HG02938 (cell line): ENCODE results near the gene RUNX1.
"Not testable (repeated sequence)": the region's sequence is repeated elsewhere in the genome, so short reads cannot be mapped to it uniquely, and the experiment has no call there.

Source experiments
- ATAC-seq: cut with Tn5 transposase; IDR thresholded peaks from one replicate; pipeline ENCODE4 v1.9.1; 2021; ENCODE audit warnings: mild to moderate bottlenecking, moderate library complexity; ENCODE audit not compliant: unreplicated experiment

The RUNX1 gene

GRCh38 chr21:34815831-34816705 is 233.0 kb downstream of the RUNX1 start:
- no peak for ATAC-seq

DNA sequence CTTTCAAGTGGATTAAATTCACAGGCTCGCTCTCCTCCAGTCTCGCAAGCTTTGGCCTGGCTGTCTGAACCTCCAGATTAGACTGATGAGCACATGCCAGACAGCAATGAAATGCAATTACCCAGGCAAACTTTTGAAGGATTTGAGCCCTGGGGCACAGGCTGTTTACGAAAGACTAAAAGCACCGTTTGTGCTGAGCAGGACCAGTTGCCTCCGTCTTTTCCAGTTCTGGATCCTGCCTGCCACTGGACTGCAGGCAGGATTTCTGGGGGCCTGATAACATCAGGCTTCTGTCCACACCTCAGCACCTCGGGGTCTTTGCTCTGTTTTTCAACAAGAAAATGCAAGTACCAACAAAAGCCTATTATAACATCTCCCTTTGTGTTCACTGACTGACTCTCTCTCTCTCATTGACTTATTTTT is 234.6 kb downstream of the RUNX1 start:
- ATAC-seq, result no peak

DNA sequence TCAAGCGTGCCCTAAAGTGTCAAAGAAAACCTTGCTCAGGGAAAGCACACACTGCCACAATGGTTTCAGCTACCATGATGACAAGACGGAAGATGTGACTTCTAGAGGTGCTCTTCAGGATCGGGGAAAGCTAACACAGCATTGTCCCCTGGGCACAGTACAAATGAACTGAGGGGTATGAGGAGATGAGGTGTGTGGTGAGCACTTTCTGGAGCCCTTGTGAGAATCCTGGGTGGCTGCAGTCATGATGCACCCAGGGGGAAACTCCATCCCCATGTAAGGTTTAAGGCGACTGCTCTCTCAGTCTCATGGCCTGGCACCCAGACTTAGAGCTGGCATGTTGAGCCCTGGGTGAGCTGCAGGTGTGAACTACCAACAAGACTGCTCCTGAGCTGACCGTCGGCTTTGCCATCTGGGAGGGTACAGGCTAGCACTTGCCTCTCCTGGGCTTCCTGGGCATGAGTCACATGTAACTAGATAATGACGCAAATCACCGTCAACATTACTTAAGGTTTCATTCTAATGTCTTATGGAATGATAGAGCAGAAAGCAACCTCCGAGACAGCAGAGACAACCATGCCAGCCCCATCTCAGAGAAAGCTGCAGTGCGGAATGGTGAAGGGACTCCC is 235.7 kb downstream of the RUNX1 start:
- no peak for ATAC-seq

DNA sequence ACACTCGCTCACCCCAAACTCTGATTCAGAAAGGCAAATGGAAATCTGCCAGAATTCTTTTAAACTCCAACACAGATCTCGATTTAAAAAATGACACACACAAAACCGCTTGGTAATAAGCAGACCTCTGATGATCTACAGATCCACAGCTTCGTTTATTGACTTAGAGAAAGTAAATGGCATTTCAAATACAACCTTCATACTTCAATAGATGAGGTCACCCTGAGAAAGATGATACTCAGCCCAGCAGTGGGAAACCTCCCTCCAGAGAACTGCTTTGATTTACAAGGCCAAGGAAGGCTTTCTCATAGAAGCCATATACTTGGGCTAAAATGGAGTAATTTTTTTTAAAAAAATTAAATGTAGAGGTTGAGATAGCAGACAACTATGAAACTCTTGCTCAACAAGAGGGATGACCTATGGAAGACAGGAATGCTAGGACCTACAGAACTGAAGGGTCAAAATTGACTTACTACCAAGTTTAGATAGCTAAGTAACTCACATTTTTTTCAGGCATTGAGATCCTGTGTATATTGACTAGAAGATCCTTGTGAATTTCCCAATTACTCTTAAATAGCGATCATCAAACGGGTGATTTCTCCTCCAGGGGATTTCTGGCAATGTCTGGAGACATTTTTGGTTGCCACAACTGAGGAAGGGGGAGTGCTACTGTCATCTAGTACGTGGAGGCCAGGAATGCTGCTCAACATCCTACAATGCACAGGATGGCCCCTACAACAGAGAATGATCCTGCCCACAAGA is 236.4 kb downstream of the RUNX1 start:
- no peak for ATAC-seq

DNA sequence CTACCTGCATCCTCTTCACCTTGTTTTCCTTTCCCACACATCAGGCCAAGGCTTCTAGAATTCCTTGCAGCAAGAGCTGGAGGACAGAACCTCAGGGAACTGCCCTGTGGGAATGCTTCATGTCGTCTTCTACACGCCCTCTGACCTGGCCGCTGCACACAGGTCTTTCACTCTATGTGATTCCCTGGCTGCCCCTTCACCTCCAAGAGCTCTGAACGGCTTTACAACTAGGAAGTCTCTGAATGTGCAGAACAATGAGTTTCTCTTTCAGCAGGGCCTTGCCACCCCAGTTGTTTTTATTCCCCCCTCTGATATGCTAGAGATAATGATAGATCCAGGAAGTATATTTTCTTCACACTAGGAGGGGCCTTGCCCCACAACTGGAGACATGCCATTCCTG is 237.7 kb downstream of the RUNX1 start:
- no peak for ATAC-seq

DNA sequence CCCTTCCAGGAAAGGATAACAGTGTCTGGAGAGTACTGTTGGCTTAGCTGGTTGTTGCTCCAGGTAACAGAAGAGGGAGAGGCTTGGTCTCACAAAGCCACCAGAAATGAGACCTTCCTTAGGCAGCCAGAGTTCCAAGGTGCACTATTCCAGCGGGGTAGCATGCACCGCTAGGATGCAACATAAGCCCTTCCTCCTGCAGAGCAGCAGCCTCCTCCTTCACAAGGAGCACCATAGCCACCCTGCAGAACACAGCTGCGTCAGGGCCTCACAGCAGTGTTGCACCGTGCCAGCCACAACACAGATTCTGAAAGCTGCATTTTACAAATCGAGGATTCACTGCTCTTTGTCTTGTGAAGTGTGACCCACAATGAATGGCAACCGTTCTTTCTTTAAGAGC is 238.3 kb downstream of the RUNX1 start:
- ATAC-seq, result no peak

GRCh38 chr21:34809822-34810221 is 239.3 kb downstream of the RUNX1 start:
- no peak for ATAC-seq

- ATAC-seq, result no peak
Observed at GRCh38 chr21:34808569-34809204, 240.4 kb downstream of the RUNX1 start.

GRCh38 chr21:34807881-34808568 is 241.1 kb downstream of the RUNX1 start:
- ATAC-seq, result no peak

- ATAC-seq, result no peak
Observed at GRCh38 chr21:34807146-34807880, 241.8 kb downstream of the RUNX1 start.

DNA sequence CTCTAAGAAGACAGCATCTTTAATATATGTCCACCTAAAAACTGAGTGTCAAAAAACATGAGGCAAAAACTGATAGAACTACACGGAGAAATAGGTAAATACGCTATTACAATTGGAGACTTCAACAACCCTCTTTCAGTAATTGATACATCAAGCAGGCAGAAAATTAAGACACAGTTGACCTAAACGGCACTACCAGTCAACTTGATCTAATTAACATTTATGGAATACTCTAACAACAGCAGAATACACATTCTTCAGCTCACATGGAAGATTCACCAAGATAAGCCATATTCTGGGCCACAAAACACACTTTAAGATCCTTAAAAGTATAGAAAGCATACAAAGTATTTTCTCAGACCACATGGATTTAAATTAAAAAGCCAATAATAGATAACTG is 242.7 kb downstream of the RUNX1 start:
- no peak for ATAC-seq

DNA sequence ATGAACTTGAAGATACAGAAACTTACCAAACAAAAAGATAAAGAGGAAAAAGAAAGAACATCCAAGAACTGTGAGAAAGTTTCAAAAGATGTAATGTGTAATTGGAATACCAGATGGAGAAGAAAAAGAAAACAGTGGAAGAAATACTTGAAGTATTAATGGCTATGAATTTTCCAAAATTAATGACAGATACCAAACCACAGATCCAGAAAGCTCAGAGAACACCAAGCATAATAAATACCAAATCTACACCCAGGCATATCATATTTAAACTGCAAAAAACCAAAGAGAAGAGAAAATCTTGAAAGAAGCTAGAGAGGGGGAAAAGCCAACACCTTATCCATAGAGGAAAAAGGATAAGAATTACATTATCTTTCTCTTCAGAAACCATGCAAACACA is 243.9 kb downstream of the RUNX1 start:
- no peak for ATAC-seq

DNA sequence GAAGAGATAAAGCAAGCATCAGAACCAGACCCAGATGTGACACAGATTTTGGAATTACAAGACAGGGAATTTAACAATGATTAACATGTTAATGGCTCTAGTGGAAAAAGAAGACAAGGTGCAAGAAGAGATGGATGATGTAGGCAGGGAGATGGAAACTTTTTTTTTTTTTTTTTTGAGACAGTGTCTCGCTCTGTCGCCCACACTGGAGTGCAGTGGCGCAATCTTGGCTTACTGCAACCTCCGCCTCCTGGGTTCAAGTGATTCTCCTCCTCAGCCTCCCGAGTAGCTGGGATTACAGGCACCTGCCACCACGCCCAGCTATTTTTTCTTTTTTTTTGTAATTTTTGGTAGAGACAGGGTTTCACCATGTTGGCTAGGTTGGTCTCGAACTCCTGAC is 244.5 kb downstream of the RUNX1 start:
- not testable (repeated sequence) for ATAC-seq

- ATAC-seq, result no peak
Observed at GRCh38 chr21:34803782-34804370, 245.2 kb downstream of the RUNX1 start.

DNA sequence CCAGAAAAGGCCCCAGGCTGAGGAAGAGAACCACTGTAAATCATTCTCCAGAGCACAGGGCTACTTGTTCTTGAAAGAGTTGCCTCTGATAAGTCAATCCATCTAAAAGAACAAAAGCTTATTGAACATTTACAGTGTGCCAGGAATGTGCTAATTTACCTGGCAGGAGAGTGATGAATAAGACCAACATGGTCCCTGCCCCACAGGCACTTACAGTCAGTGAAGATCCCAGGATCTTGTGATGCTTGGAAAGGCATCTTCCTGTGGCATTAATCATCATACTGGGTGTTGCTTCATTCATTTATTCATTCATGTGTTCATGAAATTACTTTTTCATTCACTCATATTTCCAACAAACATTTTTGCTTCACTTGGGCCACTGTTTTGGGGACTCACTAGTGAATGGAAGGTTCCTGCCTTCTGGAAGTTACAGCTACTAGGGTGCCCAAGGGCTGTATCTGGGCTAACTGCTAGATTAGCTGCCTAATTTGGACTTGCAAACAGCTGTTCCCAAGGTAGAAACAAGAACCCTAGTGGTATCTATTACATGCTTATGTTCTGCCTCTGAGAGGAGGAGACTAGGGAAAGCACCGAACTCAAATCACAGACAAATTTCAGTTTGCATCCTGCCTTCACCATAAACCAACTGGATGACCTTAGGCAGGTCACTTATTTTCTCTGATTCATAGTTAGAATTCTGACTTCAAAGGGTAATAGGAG is 246.8 kb downstream of the RUNX1 start:
- ATAC-seq, result no peak

GRCh38 chr21:34801519-34802132 is 247.5 kb downstream of the RUNX1 start:
- no peak for ATAC-seq

GRCh38 chr21:34800797-34801518 is 248.1 kb downstream of the RUNX1 start:
- no peak for ATAC-seq

- ATAC-seq, result no peak
Observed at GRCh38 chr21:34799092-34799491, 250.0 kb downstream of the RUNX1 start.
